CD14-positive monocyte (primary cell): ENCODE data around the gene FAM110A. TPM values are rescaled to one million over a fixed set of nuclear protein-coding genes. Genes with fewer than 3 reads are reported as not detected.

Experiments used
- DNase-seq, 3 donors: peaks; one replicate each; pipeline ENCODE4 v3.0.0-alpha.2; 2011 to 2022
- H2AFZ ChIP-seq: 2 replicates; pipeline ENCODE4 v1.6.0; 2012; ENCODE audit warnings: mild to moderate bottlenecking, low read depth, low read length, inconsistent platforms; ENCODE audit not compliant: insufficient read depth, poor library complexity, severe bottlenecking
- H3K27ac ChIP-seq, 2 donors: 1 replicate in 1 of 2; 2 replicates in 1 of 2; pipeline ENCODE4 v1.5.1; 2012 to 2013; ENCODE audit warnings: low read length in 2 of 2, control low read depth in 1 of 2, inconsistent platforms in 1 of 2, low read depth in 1 of 2, mild to moderate bottlenecking in 1 of 2
- H3K27me3 ChIP-seq, 2 donors: one replicate each; pipeline versions ENCODE4 v1.6.0 to v1.6.1; 2011 to 2013; ENCODE audit warnings: low read length in 2 of 2; ENCODE audit not compliant: control insufficient read depth in 2 of 2, insufficient read depth in 2 of 2
- H3K36me3 ChIP-seq, 2 donors: replicated peaks in 1 of 2; 1 replicate in 1 of 2; 2 replicates in 1 of 2; pipeline versions ENCODE4 v1.5.1 to v1.6.1; 2012 to 2013; ENCODE audit warnings: low read length in 2 of 2, control low read depth in 1 of 2, inconsistent platforms in 1 of 2, mild to moderate bottlenecking in 1 of 2; ENCODE audit not compliant: insufficient read depth in 2 of 2, control insufficient read depth in 1 of 2
- H3K4me1 ChIP-seq, 2 donors: 1 replicate in 1 of 2; 2 replicates in 1 of 2; pipeline versions ENCODE4 v1.5.1 to v1.6.1; 2012 to 2013; ENCODE audit warnings: low read length in 2 of 2, control low read depth in 1 of 2, inconsistent platforms in 1 of 2, mild to moderate bottlenecking in 1 of 2, moderate library complexity in 1 of 2; ENCODE audit not compliant: insufficient read depth in 2 of 2, control insufficient read depth in 1 of 2
- H3K4me2 ChIP-seq: replicated peaks from 2 replicates; pipeline ENCODE3; 2012; ENCODE audit warnings: low read length, moderate library complexity, mild to moderate bottlenecking; ENCODE audit not compliant: poor library complexity, severe bottlenecking; ENCODE audit errors: extremely low read depth
- H3K4me3 ChIP-seq, 3 experiments: fragments of 200-600 bp in 1 of 3; sonication (generic) in 1 of 3; replicated peaks in 1 of 3; 1 replicate in 2 of 3; 2 replicates in 1 of 3; pipeline ENCODE4 v1.5.1; 2011 to 2013; ENCODE audit warnings: low read length in 3 of 3, mild to moderate bottlenecking in 3 of 3, control low read depth in 2 of 3, low read depth in 2 of 3, inconsistent platforms in 1 of 3, moderate library complexity in 1 of 3
- H3K79me2 ChIP-seq: 2 replicates; pipeline ENCODE4 v1.6.0; 2012; ENCODE audit warnings: mild to moderate bottlenecking, control low read depth, inconsistent platforms, low read length, moderate library complexity; ENCODE audit not compliant: insufficient read depth
- H3K9ac ChIP-seq: 2 replicates; pipeline ENCODE4 v1.6.0; 2017; ENCODE audit warnings: low read length, mild to moderate bottlenecking; ENCODE audit not compliant: insufficient read depth, poor library complexity, severe bottlenecking
- H3K9me3 ChIP-seq, 2 donors: replicated peaks in 1 of 2; 1 replicate in 1 of 2; 2 replicates in 1 of 2; pipeline versions ENCODE4 v1.5.1 to v1.6.1; 2012 to 2013; ENCODE audit warnings: low read length in 2 of 2, control low read depth in 1 of 2; ENCODE audit not compliant: control insufficient read depth in 1 of 2, insufficient read depth in 1 of 2
- H4K20me1 ChIP-seq: 2 replicates; pipeline ENCODE4 v1.6.0; 2012; ENCODE audit warnings: mild to moderate bottlenecking, low read length, control low read depth, moderate library complexity; ENCODE audit not compliant: insufficient read depth
- H3K27ac Mint-ChIP-seq, 7 donors: one replicate each; pipeline ENCODE4 v1.8.0; 2020; ENCODE audit warnings: mild to moderate bottlenecking in 7 of 7, mixed read lengths in 7 of 7, moderate library complexity in 6 of 7, inconsistent platforms in 2 of 7
- H3K27me3 Mint-ChIP-seq, 3 donors: one replicate each; pipeline ENCODE4 v1.8.0; 2021 to 2022; ENCODE audit warnings: low read depth in 3 of 3, mild to moderate bottlenecking in 3 of 3, mixed read lengths in 3 of 3, moderate library complexity in 3 of 3, inconsistent platforms in 1 of 3
- H3K36me3 Mint-ChIP-seq, 2 donors: one replicate each; pipeline ENCODE4 v1.8.0; 2020; ENCODE audit warnings: mixed read lengths in 2 of 2, inconsistent platforms in 1 of 2, mild to moderate bottlenecking in 1 of 2
- H3K4me1 Mint-ChIP-seq: one replicate; pipeline ENCODE4 v1.8.0; 2020; ENCODE audit warnings: mild to moderate bottlenecking, mixed read lengths
- H3K4me3 Mint-ChIP-seq, 2 donors: one replicate each; pipeline ENCODE4 v1.8.0; 2020; ENCODE audit warnings: mild to moderate bottlenecking in 2 of 2, mixed read lengths in 2 of 2, moderate library complexity in 1 of 2
- H3K9me3 Mint-ChIP-seq, 7 donors: one replicate each; pipeline ENCODE4 v1.8.0; 2020 to 2022; ENCODE audit warnings: mixed read lengths in 7 of 7, mild to moderate bottlenecking in 6 of 7, moderate library complexity in 6 of 7, inconsistent platforms in 2 of 7
- CTCF ChIP-seq: fragments of 200-600 bp; IDR thresholded peaks from one replicate; pipeline ENCODE4 v1.8.0; 2022; ENCODE audit warnings: antibody characterized with exemption, mild to moderate bottlenecking
- WGBS: methylation state at CpG from one replicate; pipeline ENCODE4 v1.1.5; 2013; ENCODE audit warnings: missing lambda C conversion rate; ENCODE audit not compliant: insufficient coverage; 5-methylcytosine and 5-hydroxymethylcytosine counted together
- intact Hi-C, 2 donors: fragments of 100-400 bp; cut with micrococcal nuclease; formaldehyde crosslinking; loops; one replicate each; pipeline versions ENCODE4 v1.15.0 to v1.15.1; 2023
- polyA plus RNA-seq, 3 donors: library from polyadenylated mRNA; depleted of rRNA in 1 of 3; unstranded in 2 of 3; stranded (reverse) in 1 of 3; fragments of 300-500 nt in 2 of 3; fragments of >200 nt in 1 of 3; fragmentation: Illumina TruSeq in 2 of 3; gene quantifications; 1 replicate in 2 of 3; 2 replicates in 1 of 3; pipeline ENCODE4 v1.2.3, GENCODE V29; 2012 to 2021

Gene FAM110A
- polyA plus RNA-seq, 3 donors, result 13.8 to 43.2 (median 27.8) TPM

DNA sequence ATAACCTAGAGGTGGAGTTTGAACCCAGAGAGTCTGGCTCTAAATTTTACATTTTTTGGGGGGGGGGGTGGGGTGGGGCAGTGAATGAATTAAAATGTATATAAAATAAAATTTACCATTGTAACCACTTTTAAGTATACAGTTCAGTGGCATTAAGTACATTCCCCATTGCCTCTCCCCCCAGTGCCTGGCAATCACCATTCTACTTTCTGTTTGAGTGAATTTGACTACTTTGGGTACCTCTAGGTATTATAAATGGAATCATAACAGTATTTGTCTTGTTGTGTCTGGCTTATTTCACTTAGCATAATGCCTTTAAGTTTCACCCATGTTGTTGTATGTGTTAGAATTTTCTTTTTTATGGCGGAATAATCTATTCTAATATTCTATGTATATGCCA, 2.7 kb downstream of the FAM110A start:
- no peak for TF ChIP-seq CTCF
- WGBS, result no CpG with 5 or more reads among the region's 1 CpG
- no peak overlapping the region for H3K9ac ChIP-seq
- H3K9me3 ChIP-seq, result no peaks in the 10 kb centered on the region
- peak overlapping the region in 1 of 2 donors; percentile 63 for H3K4me3 Mint-ChIP-seq
- H3K27me3 Mint-ChIP-seq, result peaks cover 4 to 11% (median 8%) of the 10 kb centered on the region in 3 donors
- H3K4me1 ChIP-seq, result peaks cover 61 to 66% of the 10 kb centered on the region in 2 donors
- no peak for DNase-seq
- H3K9me3 Mint-ChIP-seq, result peaks cover 0 to 9% (median 2%) of the 10 kb centered on the region in 7 donors
- H3K36me3 Mint-ChIP-seq, result peaks cover 31 to 34% of the 10 kb centered on the region in 2 donors
- H3K27ac Mint-ChIP-seq, result peak overlapping the region; percentile 88 to 97 (median 94)
- H3K27ac ChIP-seq, result peak overlapping the region in 1 of 2 donors; percentile 87
- H3K27me3 ChIP-seq, result peaks cover 3 to 7% of the 10 kb centered on the region in 2 donors
- intact Hi-C loops, result loop anchor here in 1 of 2 donors (10.0 kb wide), 1 partner anchor 181 kb away; the partner anchor contains the start of gene SRXN1
- H3K36me3 ChIP-seq, result peaks cover 10 to 19% of the 10 kb centered on the region in 2 donors
- peaks cover 68% of the 10 kb centered on the region for H3K4me1 Mint-ChIP-seq
- H3K4me3 ChIP-seq, result peak overlapping the region in 1 of 3 experiments; percentile 97
- H2AFZ ChIP-seq, result no peak overlapping the region
- H4K20me1 ChIP-seq, result peaks cover 53% of the 10 kb centered on the region
- peak overlapping the region; percentile 99 for H3K4me2 ChIP-seq
- H3K79me2 ChIP-seq, result peaks cover 71% of the 10 kb centered on the region

GRCh38 chr20:839015-839414, 5.5 kb downstream of the FAM110A start:
- Histone ChIP-seq H3K79me2 (peaks cover 94% of the 10 kb centered on the region), H3K4me1 (peaks cover 68 to 79% of the 10 kb centered on the region in 2 donors), H2AFZ (no peak overlapping the region), H3K36me3 (peaks cover 10 to 19% of the 10 kb centered on the region in 2 donors), H4K20me1 (peaks cover 81% of the 10 kb centered on the region), H3K9ac (no peak overlapping the region), H3K9me3 (no peaks in the 10 kb centered on the region), H3K27me3 (peaks cover 5 to 17% of the 10 kb centered on the region in 2 donors), H3K4me2 (no peak overlapping the region), H3K4me3 (no peak overlapping the region), H3K27ac (no peak overlapping the region)
- no peak for DNase-seq
- TF ChIP-seq CTCF, result no peak
- Mint-ChIP-seq H3K36me3 (peaks cover 42 to 51% of the 10 kb centered on the region in 2 donors), H3K27me3 (peaks cover 14 to 24% (median 17%) of the 10 kb centered on the region in 3 donors), H3K4me1 (peaks cover 74% of the 10 kb centered on the region), H3K9me3 (peaks cover 0 to 11% (median 2%) of the 10 kb centered on the region in 7 donors), H3K4me3 (no peak overlapping the region), H3K27ac (peak overlapping the region in 1 of 7 donors; percentile 44)
- WGBS, result 96% methylated on average over 3 of the region's 5 CpGs
- intact Hi-C loops, result loop anchor here in 1 of 2 donors (10.0 kb wide), 1 partner anchor 184 kb away; the partner anchor contains the start of gene SRXN1
